MM.1S (cell line): ENCODE data around the gene TNIK.
A peak's percentile ranks its signal among the peaks of the same experiment; 100 is the strongest.

Experiments used
- DNase-seq: peaks from one replicate; pipeline ENCODE4 v3.0.0-alpha.2; 2015
- H2AFZ ChIP-seq: fragments of 300-600 bp; sonication (generic); 2 replicates; pipeline ENCODE4 v1.6.0; 2016; ENCODE audit warnings: antibody characterized with exemption, low read length
- H3F3A ChIP-seq: fragments of 300-600 bp; sonication (generic); 2 replicates; pipeline ENCODE4 v1.6.1; 2016; ENCODE audit warnings: mild to moderate bottlenecking, antibody characterized with exemption, low read length, moderate library complexity, mixed read lengths; ENCODE audit not compliant: insufficient read depth
- H3K27ac ChIP-seq: fragments of 300-600 bp; sonication (generic); 2 replicates; pipeline ENCODE4 v1.5.1; 2016; ENCODE audit warnings: mild to moderate bottlenecking, low read length
- H3K27me3 ChIP-seq: fragments of 300-600 bp; sonication (generic); replicated peaks from 2 replicates; pipeline ENCODE4 v1.6.0; 2016; ENCODE audit warnings: low read length; ENCODE audit not compliant: insufficient read depth
- H3K36me3 ChIP-seq: fragments of 300-600 bp; sonication (generic); replicated peaks from 2 replicates; pipeline ENCODE4 v1.6.1; 2016; ENCODE audit warnings: mild to moderate bottlenecking, low read length, mixed read lengths; ENCODE audit not compliant: insufficient read depth
- H3K4me1 ChIP-seq: fragments of 300-600 bp; sonication (generic); 2 replicates; pipeline ENCODE4 v1.6.1; 2016; ENCODE audit warnings: low read length, mixed read lengths
- H3K4me2 ChIP-seq: fragments of 300-600 bp; sonication (generic); 2 replicates; pipeline ENCODE4 v1.6.0; 2016; ENCODE audit warnings: low read depth, low read length
- H3K4me3 ChIP-seq: fragments of 300-600 bp; sonication (generic); 2 replicates; pipeline ENCODE4 v1.5.1; 2016; ENCODE audit warnings: low read length, mixed read lengths
- H3K79me2 ChIP-seq: fragments of 300-600 bp; sonication (generic); 2 replicates; pipeline ENCODE4 v1.6.1; 2016; ENCODE audit warnings: mixed run types, low read length, mixed read lengths
- H3K9ac ChIP-seq: fragments of 300-600 bp; sonication (generic); 2 replicates; pipeline ENCODE4 v1.6.1; 2016; ENCODE audit warnings: low read length, mixed read lengths
- H3K9me2 ChIP-seq: fragments of 300-600 bp; sonication (generic); replicated peaks from 2 replicates; pipeline ENCODE4 v1.6.1; 2016; ENCODE audit warnings: mild to moderate bottlenecking, low read length, mixed read lengths; ENCODE audit not compliant: insufficient read depth
- H3K9me3 ChIP-seq: fragments of 300-600 bp; sonication (generic); replicated peaks from 2 replicates; pipeline ENCODE4 v1.6.1; 2016; ENCODE audit warnings: mild to moderate bottlenecking, low read length, mixed read lengths; ENCODE audit not compliant: insufficient read depth
- H4K20me1 ChIP-seq: fragments of 300-600 bp; sonication (generic); 2 replicates; pipeline ENCODE4 v1.6.1; 2016; ENCODE audit warnings: mild to moderate bottlenecking, low read length, moderate library complexity, mixed read lengths; ENCODE audit not compliant: insufficient read depth
- CTCF ChIP-seq: fragments of 300-600 bp; sonication (generic); IDR thresholded peaks from 2 replicates; pipeline ENCODE4 v1.5.1; 2016; ENCODE audit warnings: antibody characterized with exemption, low read length, mixed read lengths
- EZH2 ChIP-seq: fragments of 300-600 bp; sonication (generic); optimal IDR thresholded peaks from 2 replicates; pipeline ENCODE3; 2017; ENCODE audit warnings: low read depth, mild to moderate bottlenecking, antibody characterized with exemption, low read length, mixed read lengths
- EZH2phosphoT487 ChIP-seq: fragments of 300-600 bp; sonication (generic); IDR thresholded peaks from 2 replicates; pipeline ENCODE4 v1.6.1; 2018; ENCODE audit warnings: antibody characterized with exemption, low read length

TNIK gene

GRCh38 chr3:171462224-171462623 lies 2.0 kb upstream of the TNIK start:
- H3K27ac ChIP-seq, result no peak overlapping the region
- H4K20me1 ChIP-seq, result no peaks in the 10 kb centered on the region
- no peak overlapping the region for H3K9ac ChIP-seq
- no peaks in the 10 kb centered on the region for H3K79me2 ChIP-seq
- no peaks in the 10 kb centered on the region for H3K27me3 ChIP-seq
- no peaks in the 10 kb centered on the region for H3K9me3 ChIP-seq
- H3K4me2 ChIP-seq, result no peak overlapping the region
- no peak for TF ChIP-seq CTCF
- no peak for TF ChIP-seq EZH2
- TF ChIP-seq EZH2phosphoT487, result no peak
- H3K4me3 ChIP-seq, result no peak overlapping the region
- H3K4me1 ChIP-seq, result peaks cover 5% of the 10 kb centered on the region
- DNase-seq, result no peak
- no peak overlapping the region for H2AFZ ChIP-seq
- no peaks in the 10 kb centered on the region for H3K9me2 ChIP-seq
- H3F3A ChIP-seq, result no peaks in the 10 kb centered on the region
- H3K36me3 ChIP-seq, result no peaks in the 10 kb centered on the region

GRCh38 chr3:171461525-171461917 lies 1.3 kb upstream of the TNIK start:
- Histone ChIP-seq H3K9me3 (no peaks in the 10 kb centered on the region), H3K4me2 (peak overlapping the region; percentile 77), H3K79me2 (no peaks in the 10 kb centered on the region), H4K20me1 (no peaks in the 10 kb centered on the region), H3F3A (no peaks in the 10 kb centered on the region), H3K4me1 (peaks cover 5% of the 10 kb centered on the region), H3K36me3 (no peaks in the 10 kb centered on the region), H2AFZ (peak overlapping the region; percentile 94), H3K9ac (peak overlapping the region; percentile 37; the same call in 1 of the 2 replicates), H3K4me3 (peak overlapping the region; percentile 89), H3K27ac (no peak overlapping the region), H3K27me3 (no peaks in the 10 kb centered on the region), H3K9me2 (no peaks in the 10 kb centered on the region)
- peak; percentile 16 for DNase-seq
- TF ChIP-seq EZH2phosphoT487, result no peak
- TF ChIP-seq EZH2, result no peak
- TF ChIP-seq CTCF, result no peak

DNA sequence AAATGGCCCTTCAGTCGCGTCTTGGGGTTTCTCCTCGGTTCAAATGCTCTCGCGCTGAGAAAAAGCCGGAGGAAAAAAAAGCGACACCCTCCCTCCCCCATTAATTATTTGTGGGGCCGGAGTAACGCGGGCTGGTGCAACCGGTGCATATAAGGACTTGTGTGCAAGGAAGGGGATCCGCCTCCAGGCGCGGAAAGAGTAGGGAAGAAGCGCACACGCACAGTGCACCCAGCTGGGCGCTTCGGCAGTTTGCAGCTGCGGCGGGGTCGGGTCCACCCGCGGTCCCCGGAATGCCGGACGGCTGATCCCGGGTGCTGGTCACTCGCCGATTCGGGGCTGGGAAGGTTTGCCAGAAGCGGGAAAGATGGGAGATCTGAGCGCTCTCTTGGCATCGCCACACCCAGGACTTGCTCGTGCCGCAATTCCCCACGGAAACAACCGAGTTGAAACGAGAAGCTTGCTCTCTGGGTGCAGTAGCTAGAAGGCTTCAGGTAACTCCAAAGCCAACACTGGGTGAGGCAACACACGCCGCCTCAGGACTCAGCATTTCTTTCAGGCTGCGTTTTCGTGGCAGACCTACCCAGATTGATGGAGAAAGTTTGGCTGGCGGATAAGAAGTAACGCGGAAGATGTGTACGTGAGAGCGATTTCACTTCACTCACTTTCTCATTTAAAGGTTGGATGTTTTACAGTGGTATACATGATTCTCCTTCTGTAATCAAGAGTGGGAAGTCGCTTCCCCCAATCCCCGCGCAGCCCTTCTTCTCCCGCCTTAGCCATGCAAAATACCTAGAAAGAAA lies 720 bp upstream of the TNIK start:
- Histone ChIP-seq H4K20me1 (no peaks in the 10 kb centered on the region), H3K27ac (no peak overlapping the region), H3K27me3 (no peaks in the 10 kb centered on the region), H3K79me2 (no peaks in the 10 kb centered on the region), H3K4me1 (peaks cover 5% of the 10 kb centered on the region), H2AFZ (peak overlapping the region; percentile 94), H3K9ac (peak overlapping the region; percentile 37; the same call in 1 of the 2 replicates), H3K4me2 (peak overlapping the region; percentile 77), H3K36me3 (no peaks in the 10 kb centered on the region), H3K9me2 (no peaks in the 10 kb centered on the region), H3F3A (no peaks in the 10 kb centered on the region), H3K9me3 (no peaks in the 10 kb centered on the region), H3K4me3 (peak overlapping the region; percentile 89)
- peak; percentile 63 for DNase-seq
- TF ChIP-seq CTCF (peak; percentile 28; the same call in 1 of the 2 replicates), EZH2phosphoT487 (no peak)
